Psoas muscle (tissue), 8 donors: Measurements from ENCODE around the gene CASK. TPM values are rescaled to one million over a fixed set of nuclear protein-coding genes. Genes with fewer than 3 reads are reported as not detected.

Experiments used
- ATAC-seq, 4 donors: fragments of 200-7000 bp; cut with Tn5 transposase; one replicate each; pipeline ENCODE4 v1.9.1; 2020; ENCODE audit warnings: moderate library complexity in 3 of 4, mild to moderate bottlenecking in 2 of 4
- DNase-seq, 2 donors: peaks; one replicate each; pipeline ENCODE4 v3.0.0-alpha.2; 2020
- H3K27ac ChIP-seq: fragments of 200-600 bp; one replicate; pipeline ENCODE4 v1.8.0; 2022
- H3K27me3 ChIP-seq, 3 donors: fragments of 200-600 bp in 1 of 3; one replicate each; pipeline versions ENCODE4 v1.6.1 to v1.8.0; 2013 to 2022; ENCODE audit warnings: low read length in 2 of 3, mild to moderate bottlenecking in 2 of 3, moderate library complexity in 1 of 3; ENCODE audit not compliant: insufficient read depth in 3 of 3
- H3K36me3 ChIP-seq, 2 donors: fragments of 200-600 bp in 1 of 2; one replicate each; pipeline versions ENCODE4 v1.6.1 to v1.8.0; 2013 to 2022; ENCODE audit warnings: low read depth in 1 of 2, mild to moderate bottlenecking in 1 of 2, moderate library complexity in 1 of 2; ENCODE audit not compliant: insufficient read depth in 1 of 2
- H3K4me1 ChIP-seq: fragments of 200-600 bp; one replicate; pipeline ENCODE4 v1.8.0; 2022
- H3K4me3 ChIP-seq: fragments of 200-600 bp; one replicate; pipeline ENCODE4 v1.8.0; 2022; ENCODE audit warnings: mild to moderate bottlenecking
- H3K9me3 ChIP-seq: fragments of 200-600 bp; one replicate; pipeline ENCODE4 v1.8.0; 2022
- WGBS, 3 donors: extraction: QIAGEN DNeasy Blood & Tissue Kit; methylation state at CpG; one replicate each; pipeline versions ENCODE4 v1.1.6 to v1.1.7; 2013; 5-methylcytosine and 5-hydroxymethylcytosine counted together
- intact Hi-C, 2 donors: fragments of 100-400 bp; cut with DNase I; formaldehyde crosslinking; loops; one replicate each; pipeline versions ENCODE4 v1.11.0 to v1.14.2; 2022
- polyA plus RNA-seq, 3 donors: library from polyadenylated mRNA; stranded (reverse); fragments of 200-250 nt; gene quantifications; one replicate each; pipeline ENCODE4 v1.2.3, GENCODE V29; 2013
- total RNA-seq, 4 donors: library from RNA; stranded (reverse); fragmentation: NEBNext Ultra II Directional in 2 of 4; extraction: Animal tissue kit (Norgen Biotek cat#: 25700) in 2 of 4; gene quantifications; one replicate each; pipeline versions ENCODE4 v1.2.1 to v1.2.4, GENCODE V29; 2021 to 2023
- TF ChIP-seq, protein P1 (sequence below): fragments of 200-600 bp; IDR thresholded peaks from one replicate; pipeline ENCODE4 v1.8.0; 2022; ENCODE audit warnings: antibody characterized with exemption
- donor health status: healthy with polysubstance abuse.
- donor health status: DM: no; HTN: no; CAD: no; lungs with moderate emphysema.
- donor health status: Bipolar disorder and iron deficiency.
- donor health status: healthy.
- donor health status: DM: yes; HTN: yes; CAD: no.
- donor health status: DM: no; HTN: no; CAD: no.
- donor health status: DM: no; HTN: no; CAD: no.
- donor health status: DM: yes; HTN: yes; CAD: no.

Gene CASK
- total and polyA plus RNA-seq, 7 donors, result 2.8 to 19.4 (median 9.7) TPM

DNA sequence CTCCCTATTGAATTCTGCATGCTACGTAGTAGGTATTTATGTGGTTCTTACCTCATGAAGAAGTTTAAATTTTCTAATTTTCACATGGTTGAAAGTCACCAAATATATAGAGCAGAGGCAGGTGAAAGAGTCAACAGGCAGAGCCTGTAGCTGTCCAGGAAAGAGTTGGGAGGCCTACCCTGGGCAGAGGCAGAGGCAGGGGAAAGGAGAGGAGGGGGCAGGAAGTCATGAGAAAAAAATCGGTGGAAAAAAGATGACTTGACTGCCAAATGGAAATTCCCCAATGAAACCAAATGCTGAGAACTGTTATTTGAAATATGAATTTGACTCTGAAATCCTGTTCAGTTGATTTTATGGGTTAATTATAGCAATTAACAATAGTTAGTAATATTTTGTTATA is 257.7 kb downstream of the CASK start:
- Histone ChIP-seq H3K4me3 (no peak overlapping the region), H3K36me3 (no peaks in the 10 kb centered on the region), H3K27ac (no peak overlapping the region), H3K9me3 (no peaks in the 10 kb centered on the region), H3K27me3 (peaks cover 0 to 9% (median 0%) of the 10 kb centered on the region in 3 donors), H3K4me1 (no peaks in the 10 kb centered on the region)
- intact Hi-C loops, result no loop called here
- WGBS, 3 donors, result 52 to 62% (median 54%) methylated on average over 2 of the region's 2 CpGs
- DNase-seq, result no peak
- no peak for ATAC-seq
- TF ChIP-seq, protein P1, sequence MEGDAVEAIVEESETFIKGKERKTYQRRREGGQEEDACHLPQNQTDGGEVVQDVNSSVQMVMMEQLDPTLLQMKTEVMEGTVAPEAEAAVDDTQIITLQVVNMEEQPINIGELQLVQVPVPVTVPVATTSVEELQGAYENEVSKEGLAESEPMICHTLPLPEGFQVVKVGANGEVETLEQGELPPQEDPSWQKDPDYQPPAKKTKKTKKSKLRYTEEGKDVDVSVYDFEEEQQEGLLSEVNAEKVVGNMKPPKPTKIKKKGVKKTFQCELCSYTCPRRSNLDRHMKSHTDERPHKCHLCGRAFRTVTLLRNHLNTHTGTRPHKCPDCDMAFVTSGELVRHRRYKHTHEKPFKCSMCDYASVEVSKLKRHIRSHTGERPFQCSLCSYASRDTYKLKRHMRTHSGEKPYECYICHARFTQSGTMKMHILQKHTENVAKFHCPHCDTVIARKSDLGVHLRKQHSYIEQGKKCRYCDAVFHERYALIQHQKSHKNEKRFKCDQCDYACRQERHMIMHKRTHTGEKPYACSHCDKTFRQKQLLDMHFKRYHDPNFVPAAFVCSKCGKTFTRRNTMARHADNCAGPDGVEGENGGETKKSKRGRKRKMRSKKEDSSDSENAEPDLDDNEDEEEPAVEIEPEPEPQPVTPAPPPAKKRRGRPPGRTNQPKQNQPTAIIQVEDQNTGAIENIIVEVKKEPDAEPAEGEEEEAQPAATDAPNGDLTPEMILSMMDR, result no peak

DNA sequence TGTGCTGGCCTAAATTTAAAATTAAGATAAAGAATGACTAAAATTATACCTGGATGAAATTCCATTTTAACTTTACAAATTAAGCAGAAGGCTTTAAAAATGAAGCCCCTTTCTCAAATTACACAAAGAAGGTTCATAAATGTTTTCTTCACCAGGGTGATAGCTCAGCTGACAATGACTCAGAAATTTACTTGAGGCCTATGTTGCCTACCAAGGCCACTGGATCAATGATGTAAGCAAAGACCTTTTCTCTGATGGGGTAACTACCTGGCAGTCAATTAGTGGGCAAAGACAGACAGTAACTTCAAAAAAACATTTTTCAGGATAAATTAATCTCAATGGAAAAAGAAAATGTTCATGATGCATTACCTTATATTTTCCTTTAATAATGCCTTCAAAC is 258.4 kb downstream of the CASK start:
- Histone ChIP-seq H3K4me1 (no peaks in the 10 kb centered on the region), H3K27me3 (peaks cover 0 to 9% (median 0%) of the 10 kb centered on the region in 3 donors), H3K27ac (no peak overlapping the region), H3K9me3 (no peaks in the 10 kb centered on the region), H3K4me3 (no peak overlapping the region), H3K36me3 (peaks cover 0 to 1% of the 10 kb centered on the region in 2 donors)
- TF ChIP-seq, protein P1, result no peak
- DNase-seq, result no peak
- intact Hi-C loops, result no loop called here
- ATAC-seq, result no peak

DNA sequence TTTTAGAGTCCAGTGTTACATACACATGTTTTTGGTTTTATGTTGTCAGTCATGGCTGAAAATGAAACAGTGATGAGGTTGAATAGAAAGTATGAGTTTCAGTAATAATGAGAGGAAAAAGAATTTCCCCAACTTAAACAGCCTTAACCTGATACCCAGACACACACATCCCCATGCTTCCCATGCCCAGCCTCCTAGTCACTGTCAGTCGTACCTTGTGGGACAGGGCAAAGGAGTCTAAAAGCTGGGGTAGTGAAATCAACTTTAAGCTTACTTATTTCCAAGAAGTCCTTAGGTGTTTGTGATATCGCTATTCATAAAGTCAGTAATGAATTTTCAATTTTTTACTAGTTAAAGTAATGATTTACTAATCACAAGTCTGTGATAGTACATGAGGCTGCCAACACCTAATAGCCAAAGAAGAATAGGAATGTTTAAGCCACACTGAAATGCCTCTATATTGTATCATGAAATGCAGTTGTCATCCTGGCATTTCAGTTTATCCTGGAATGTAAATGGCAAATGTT is 258.9 kb downstream of the CASK start:
- ATAC-seq (no peak), DNase-seq (no peak)
- H3K4me1 ChIP-seq, result no peaks in the 10 kb centered on the region
- peaks cover 0 to 6% of the 10 kb centered on the region in 2 donors for H3K36me3 ChIP-seq
- TF ChIP-seq, protein P1, result no peak
- no peaks in the 10 kb centered on the region for H3K9me3 ChIP-seq
- peaks cover 0 to 7% (median 0%) of the 10 kb centered on the region in 3 donors for H3K27me3 ChIP-seq
- H3K27ac ChIP-seq, result no peak overlapping the region
- WGBS, 3 donors, result 83 to 94% (median 92%) methylated on average over 2 of the region's 2 CpGs
- intact Hi-C loops, result no loop called here
- H3K4me3 ChIP-seq, result no peak overlapping the region

DNA sequence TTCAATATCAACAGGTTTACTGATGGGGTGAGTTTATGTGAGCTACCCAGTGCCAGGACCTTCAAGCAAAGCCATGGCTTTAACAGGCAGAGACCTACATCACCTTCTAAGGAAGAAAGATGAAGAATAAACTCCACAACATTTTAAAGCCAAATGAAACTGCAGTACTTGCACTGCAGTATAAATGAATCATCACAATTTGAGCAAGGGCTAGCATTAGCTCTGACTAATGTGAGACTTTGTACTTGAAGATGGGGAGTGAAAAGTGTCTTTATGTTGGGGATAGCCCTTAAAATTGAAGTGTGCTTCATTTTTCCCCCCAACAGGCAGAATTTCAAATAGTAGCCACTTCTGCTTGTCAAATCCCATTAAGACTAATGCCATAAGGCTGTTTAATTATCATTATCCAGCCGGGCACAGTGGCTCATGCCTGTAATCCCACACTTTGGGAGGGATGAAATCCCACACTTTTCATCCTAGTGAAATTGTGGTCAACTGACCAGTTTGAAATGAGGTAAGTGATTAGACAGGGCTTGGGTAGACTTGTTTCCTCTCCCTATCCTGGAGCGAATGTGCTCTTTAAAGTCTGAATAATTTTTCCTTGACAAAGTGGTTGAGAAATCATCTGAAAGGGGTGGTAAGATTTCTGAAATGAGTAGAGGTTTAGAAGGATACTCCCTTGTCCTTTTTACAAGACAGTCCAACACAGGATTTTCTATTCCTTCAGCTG is 261.8 kb downstream of the CASK start:
- H3K9me3 ChIP-seq, result no peaks in the 10 kb centered on the region
- peaks cover 0 to 3% (median 0%) of the 10 kb centered on the region in 3 donors for H3K27me3 ChIP-seq
- WGBS, 3 donors, result 64 to 97% (median 86%) methylated on average over 2 of the region's 2 CpGs
- ATAC-seq (no peak), DNase-seq (no peak)
- H3K27ac ChIP-seq, result no peak overlapping the region
- no peak overlapping the region for H3K4me3 ChIP-seq
- intact Hi-C loops, result no loop called here
- H3K36me3 ChIP-seq, result peaks cover 0 to 19% of the 10 kb centered on the region in 2 donors
- TF ChIP-seq, protein P1, result no peak
- no peaks in the 10 kb centered on the region for H3K4me1 ChIP-seq
